GM23338 (cell line): ENCODE measurements around the gene RELN. TPM values are rescaled to one million over a fixed set of nuclear protein-coding genes. Genes with fewer than 3 reads are reported as not detected.

Experiments
- ATAC-seq: fragments of 200-7000 bp; cut with Tn5 transposase; 3 replicates; pipeline ENCODE4 v1.9.1; 2020
- DNase-seq: peaks from one replicate; pipeline ENCODE4 v3.0.0-alpha.2; 2015; ENCODE audit warnings: low spot score
- H2AFZ ChIP-seq: fragments of 200-600 bp; sonication (generic); 2 replicates; pipeline ENCODE4 v1.8.0; 2016; ENCODE audit warnings: antibody characterized with exemption, mild to moderate bottlenecking, moderate library complexity
- H3F3A ChIP-seq: fragments of 200-600 bp; sonication (generic); replicated peaks from 2 replicates; pipeline ENCODE4 v1.8.0; 2017; ENCODE audit warnings: antibody characterized with exemption, mixed run types, low read depth
- H3K27ac ChIP-seq: fragments of 200-600 bp; sonication (generic); 2 replicates; pipeline ENCODE4 v1.6.1; 2016; ENCODE audit warnings: low read depth
- H3K27me3 ChIP-seq: fragments of 200-600 bp; sonication (generic); 2 replicates; pipeline ENCODE4 v1.8.0; 2016; ENCODE audit warnings: mild to moderate bottlenecking, mixed run types, moderate library complexity; ENCODE audit not compliant: insufficient read depth
- H3K36me3 ChIP-seq: fragments of 200-600 bp; sonication (generic); 2 replicates; pipeline ENCODE4 v1.8.0; 2016; ENCODE audit warnings: mild to moderate bottlenecking; ENCODE audit not compliant: insufficient read depth
- H3K4me1 ChIP-seq: fragments of 200-600 bp; sonication (generic); 2 replicates; pipeline ENCODE4 v1.8.0; 2016; ENCODE audit warnings: mild to moderate bottlenecking, moderate library complexity; ENCODE audit not compliant: insufficient read depth
- H3K4me2 ChIP-seq: fragments of 200-600 bp; sonication (generic); 2 replicates; pipeline ENCODE4 v1.7.1; 2017; ENCODE audit warnings: mixed run types
- H3K4me3 ChIP-seq: fragments of 200-600 bp; sonication (generic); 2 replicates; pipeline ENCODE4 v1.6.1; 2016; ENCODE audit warnings: mixed run types
- H3K79me2 ChIP-seq: fragments of 200-600 bp; sonication (generic); replicated peaks from 2 replicates; pipeline ENCODE4 v1.8.0; 2017; ENCODE audit warnings: mild to moderate bottlenecking; ENCODE audit not compliant: insufficient read depth
- H3K9me2 ChIP-seq: fragments of 200-600 bp; sonication (generic); 2 replicates; pipeline ENCODE4 v1.8.0; 2017; ENCODE audit not compliant: insufficient read depth
- H4K20me1 ChIP-seq: fragments of 200-600 bp; sonication (generic); replicated peaks from 2 replicates; pipeline ENCODE4 v1.8.0; 2017; ENCODE audit warnings: mild to moderate bottlenecking; ENCODE audit not compliant: insufficient read depth
- H3K27ac Mint-ChIP-seq: 2 replicates; pipeline ENCODE4 v1.8.0; 2020; ENCODE audit warnings: inconsistent platforms, mild to moderate bottlenecking, moderate library complexity, mixed read lengths
- H3K27me3 Mint-ChIP-seq: 3 replicates; pipeline ENCODE4 v1.8.0; 2022; ENCODE audit warnings: low read depth, mild to moderate bottlenecking, moderate library complexity, mixed read lengths, inconsistent platforms; ENCODE audit not compliant: insufficient read depth, poor library complexity
- H3K36me3 Mint-ChIP-seq: 3 replicates; pipeline ENCODE4 v1.8.0; 2021; ENCODE audit warnings: low read depth, mild to moderate bottlenecking, inconsistent platforms, moderate library complexity, mixed read lengths
- H3K4me1 Mint-ChIP-seq: 3 replicates; pipeline ENCODE4 v1.8.0; 2020; ENCODE audit warnings: mild to moderate bottlenecking, inconsistent platforms, mixed read lengths
- H3K4me3 Mint-ChIP-seq: 3 replicates; pipeline ENCODE4 v1.8.0; 2021; ENCODE audit warnings: moderate library complexity, mild to moderate bottlenecking, inconsistent platforms, mixed read lengths
- H3K9me3 Mint-ChIP-seq: 3 replicates; pipeline ENCODE4 v1.8.0; 2020; ENCODE audit warnings: moderate library complexity, mild to moderate bottlenecking, inconsistent platforms, mixed read lengths
- CREB1 ChIP-seq: fragments of 250-450 bp; sonication (Bioruptor Pico); IDR thresholded peaks from 2 replicates; pipeline ENCODE4 v1.5.0; 2020; ENCODE audit warnings: low read depth, mild to moderate bottlenecking, moderate library complexity
- EZH2 ChIP-seq: fragments of 200-600 bp; sonication (generic); IDR thresholded peaks from one replicate; pipeline ENCODE4 v1.8.0; 2017; ENCODE audit warnings: antibody characterized with exemption, mild to moderate bottlenecking, low read depth; ENCODE audit not compliant: unreplicated experiment
- EZH2phosphoT487 ChIP-seq: fragments of 200-600 bp; sonication (generic); IDR thresholded peaks from one replicate; pipeline ENCODE4 v1.8.1; 2018; ENCODE audit warnings: antibody characterized with exemption; ENCODE audit not compliant: unreplicated experiment
- JUNB ChIP-seq: IDR thresholded peaks from one replicate; pipeline ENCODE4 v1.6.1; 2016; ENCODE audit warnings: antibody characterized with exemption; ENCODE audit not compliant: unreplicated experiment
- NANOG ChIP-seq: IDR thresholded peaks from 2 replicates; pipeline ENCODE4 v1.6.1; 2016; ENCODE audit warnings: antibody characterized with exemption, borderline replicate concordance
- POLR2AphosphoS5 ChIP-seq: IDR thresholded peaks from 2 replicates; pipeline ENCODE4 v1.6.1; 2016; ENCODE audit warnings: antibody characterized with exemption, low read depth
- STAT1 ChIP-seq: IDR thresholded peaks from one replicate; pipeline ENCODE4 v1.6.1; 2016; ENCODE audit warnings: antibody characterized with exemption; ENCODE audit not compliant: unreplicated experiment
- ZNF114 ChIP-seq: fragments of 250-450 bp; sonication (Bioruptor Pico); IDR thresholded peaks from 2 replicates; pipeline ENCODE4 v1.5.0; 2020; ENCODE audit warnings: mild to moderate bottlenecking, moderate library complexity
- ZNF331 ChIP-seq: fragments of 250-450 bp; sonication (Bioruptor Pico); IDR thresholded peaks from 2 replicates; pipeline ENCODE4 v1.5.0; 2020; ENCODE audit warnings: low read depth, mild to moderate bottlenecking, moderate library complexity
- polyA plus RNA-seq: library from polyadenylated mRNA; unstranded; fragments of >200 nt; fragmentation: Nextera tagmentation; extraction: Ambion mirVana; gene quantifications from 2 replicates; pipeline ENCODE4 v1.2.1, GENCODE V29; 2016
- total RNA-seq: library from RNA; depleted of rRNA; stranded (reverse); fragments of >200 nt; shearing (Covaris generic); gene quantifications from 2 replicates; pipeline ENCODE4 v1.2.3, GENCODE V29; 2014
- TF ChIP-seq, protein P1 (sequence below), 2 experiments: fragments of 200-600 bp in 1 of 2; sonication (generic) in 1 of 2; conservative IDR thresholded peaks; 2 replicates each; pipeline versions ENCODE4 v1.5.1 to v1.6.1; 2016 to 2017; ENCODE audit warnings: antibody characterized with exemption in 2 of 2, low read depth in 2 of 2, mild to moderate bottlenecking in 2 of 2, moderate library complexity in 1 of 2
- TF ChIP-seq, protein P2 (sequence below): fragments of 250-450 bp; sonication (Bioruptor Pico); IDR thresholded peaks from 2 replicates; pipeline ENCODE4 v1.5.0; 2020; ENCODE audit warnings: mild to moderate bottlenecking, moderate library complexity
- TF ChIP-seq, protein P3 (sequence below): IDR thresholded peaks from one replicate; pipeline ENCODE4 v1.6.1; 2018; ENCODE audit warnings: antibody characterized with exemption; ENCODE audit not compliant: unreplicated experiment
- TF ChIP-seq, protein P4 (sequence below): IDR thresholded peaks from 2 replicates; pipeline ENCODE4 v1.6.1; 2016; ENCODE audit warnings: antibody characterized with exemption

RELN gene
- total and polyA plus RNA-seq, 2 experiments from 2014 or later = 0.10 to 0.76 TPM

DNA sequence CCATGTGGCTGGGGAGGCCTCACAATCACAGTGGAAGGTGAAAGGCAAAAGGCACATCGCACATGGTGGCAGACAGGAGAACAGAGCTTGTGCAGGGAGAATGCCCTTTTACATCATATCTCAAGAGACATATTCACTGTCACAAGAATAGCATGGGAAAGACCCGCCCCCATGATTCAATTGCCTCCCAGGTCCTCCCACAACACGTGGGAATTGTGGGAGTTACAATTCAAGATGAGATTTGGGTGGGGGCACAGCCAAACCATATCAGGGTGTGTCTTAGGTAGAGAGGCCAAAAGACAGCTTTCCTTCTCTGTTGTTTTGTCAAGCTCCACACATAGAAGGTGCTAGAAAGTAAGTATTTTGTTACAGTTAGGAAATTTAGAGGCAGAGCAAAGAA, 522.6 kb downstream of the RELN start:
- Mint-ChIP-seq H3K27ac (no peak overlapping the region), H3K36me3 (no peaks in the 10 kb centered on the region), H3K4me3 (no peak overlapping the region), H3K4me1 (no peaks in the 10 kb centered on the region), H3K9me3 (no peaks in the 10 kb centered on the region), H3K27me3 (no peaks in the 10 kb centered on the region)
- TF ChIP-seq POLR2AphosphoS5 = no peak
- TF ChIP-seq NANOG = no peak
- TF ChIP-seq ZNF114 = no peak
- no peak for TF ChIP-seq ZNF331
- TF ChIP-seq, protein P1, sequence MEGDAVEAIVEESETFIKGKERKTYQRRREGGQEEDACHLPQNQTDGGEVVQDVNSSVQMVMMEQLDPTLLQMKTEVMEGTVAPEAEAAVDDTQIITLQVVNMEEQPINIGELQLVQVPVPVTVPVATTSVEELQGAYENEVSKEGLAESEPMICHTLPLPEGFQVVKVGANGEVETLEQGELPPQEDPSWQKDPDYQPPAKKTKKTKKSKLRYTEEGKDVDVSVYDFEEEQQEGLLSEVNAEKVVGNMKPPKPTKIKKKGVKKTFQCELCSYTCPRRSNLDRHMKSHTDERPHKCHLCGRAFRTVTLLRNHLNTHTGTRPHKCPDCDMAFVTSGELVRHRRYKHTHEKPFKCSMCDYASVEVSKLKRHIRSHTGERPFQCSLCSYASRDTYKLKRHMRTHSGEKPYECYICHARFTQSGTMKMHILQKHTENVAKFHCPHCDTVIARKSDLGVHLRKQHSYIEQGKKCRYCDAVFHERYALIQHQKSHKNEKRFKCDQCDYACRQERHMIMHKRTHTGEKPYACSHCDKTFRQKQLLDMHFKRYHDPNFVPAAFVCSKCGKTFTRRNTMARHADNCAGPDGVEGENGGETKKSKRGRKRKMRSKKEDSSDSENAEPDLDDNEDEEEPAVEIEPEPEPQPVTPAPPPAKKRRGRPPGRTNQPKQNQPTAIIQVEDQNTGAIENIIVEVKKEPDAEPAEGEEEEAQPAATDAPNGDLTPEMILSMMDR (conservative IDR thresholded peaks at IDR 0.05; ENCODE audit: low read depth in 2 of 2) = no peak
- TF ChIP-seq JUNB = no peak
- TF ChIP-seq, protein P2, sequence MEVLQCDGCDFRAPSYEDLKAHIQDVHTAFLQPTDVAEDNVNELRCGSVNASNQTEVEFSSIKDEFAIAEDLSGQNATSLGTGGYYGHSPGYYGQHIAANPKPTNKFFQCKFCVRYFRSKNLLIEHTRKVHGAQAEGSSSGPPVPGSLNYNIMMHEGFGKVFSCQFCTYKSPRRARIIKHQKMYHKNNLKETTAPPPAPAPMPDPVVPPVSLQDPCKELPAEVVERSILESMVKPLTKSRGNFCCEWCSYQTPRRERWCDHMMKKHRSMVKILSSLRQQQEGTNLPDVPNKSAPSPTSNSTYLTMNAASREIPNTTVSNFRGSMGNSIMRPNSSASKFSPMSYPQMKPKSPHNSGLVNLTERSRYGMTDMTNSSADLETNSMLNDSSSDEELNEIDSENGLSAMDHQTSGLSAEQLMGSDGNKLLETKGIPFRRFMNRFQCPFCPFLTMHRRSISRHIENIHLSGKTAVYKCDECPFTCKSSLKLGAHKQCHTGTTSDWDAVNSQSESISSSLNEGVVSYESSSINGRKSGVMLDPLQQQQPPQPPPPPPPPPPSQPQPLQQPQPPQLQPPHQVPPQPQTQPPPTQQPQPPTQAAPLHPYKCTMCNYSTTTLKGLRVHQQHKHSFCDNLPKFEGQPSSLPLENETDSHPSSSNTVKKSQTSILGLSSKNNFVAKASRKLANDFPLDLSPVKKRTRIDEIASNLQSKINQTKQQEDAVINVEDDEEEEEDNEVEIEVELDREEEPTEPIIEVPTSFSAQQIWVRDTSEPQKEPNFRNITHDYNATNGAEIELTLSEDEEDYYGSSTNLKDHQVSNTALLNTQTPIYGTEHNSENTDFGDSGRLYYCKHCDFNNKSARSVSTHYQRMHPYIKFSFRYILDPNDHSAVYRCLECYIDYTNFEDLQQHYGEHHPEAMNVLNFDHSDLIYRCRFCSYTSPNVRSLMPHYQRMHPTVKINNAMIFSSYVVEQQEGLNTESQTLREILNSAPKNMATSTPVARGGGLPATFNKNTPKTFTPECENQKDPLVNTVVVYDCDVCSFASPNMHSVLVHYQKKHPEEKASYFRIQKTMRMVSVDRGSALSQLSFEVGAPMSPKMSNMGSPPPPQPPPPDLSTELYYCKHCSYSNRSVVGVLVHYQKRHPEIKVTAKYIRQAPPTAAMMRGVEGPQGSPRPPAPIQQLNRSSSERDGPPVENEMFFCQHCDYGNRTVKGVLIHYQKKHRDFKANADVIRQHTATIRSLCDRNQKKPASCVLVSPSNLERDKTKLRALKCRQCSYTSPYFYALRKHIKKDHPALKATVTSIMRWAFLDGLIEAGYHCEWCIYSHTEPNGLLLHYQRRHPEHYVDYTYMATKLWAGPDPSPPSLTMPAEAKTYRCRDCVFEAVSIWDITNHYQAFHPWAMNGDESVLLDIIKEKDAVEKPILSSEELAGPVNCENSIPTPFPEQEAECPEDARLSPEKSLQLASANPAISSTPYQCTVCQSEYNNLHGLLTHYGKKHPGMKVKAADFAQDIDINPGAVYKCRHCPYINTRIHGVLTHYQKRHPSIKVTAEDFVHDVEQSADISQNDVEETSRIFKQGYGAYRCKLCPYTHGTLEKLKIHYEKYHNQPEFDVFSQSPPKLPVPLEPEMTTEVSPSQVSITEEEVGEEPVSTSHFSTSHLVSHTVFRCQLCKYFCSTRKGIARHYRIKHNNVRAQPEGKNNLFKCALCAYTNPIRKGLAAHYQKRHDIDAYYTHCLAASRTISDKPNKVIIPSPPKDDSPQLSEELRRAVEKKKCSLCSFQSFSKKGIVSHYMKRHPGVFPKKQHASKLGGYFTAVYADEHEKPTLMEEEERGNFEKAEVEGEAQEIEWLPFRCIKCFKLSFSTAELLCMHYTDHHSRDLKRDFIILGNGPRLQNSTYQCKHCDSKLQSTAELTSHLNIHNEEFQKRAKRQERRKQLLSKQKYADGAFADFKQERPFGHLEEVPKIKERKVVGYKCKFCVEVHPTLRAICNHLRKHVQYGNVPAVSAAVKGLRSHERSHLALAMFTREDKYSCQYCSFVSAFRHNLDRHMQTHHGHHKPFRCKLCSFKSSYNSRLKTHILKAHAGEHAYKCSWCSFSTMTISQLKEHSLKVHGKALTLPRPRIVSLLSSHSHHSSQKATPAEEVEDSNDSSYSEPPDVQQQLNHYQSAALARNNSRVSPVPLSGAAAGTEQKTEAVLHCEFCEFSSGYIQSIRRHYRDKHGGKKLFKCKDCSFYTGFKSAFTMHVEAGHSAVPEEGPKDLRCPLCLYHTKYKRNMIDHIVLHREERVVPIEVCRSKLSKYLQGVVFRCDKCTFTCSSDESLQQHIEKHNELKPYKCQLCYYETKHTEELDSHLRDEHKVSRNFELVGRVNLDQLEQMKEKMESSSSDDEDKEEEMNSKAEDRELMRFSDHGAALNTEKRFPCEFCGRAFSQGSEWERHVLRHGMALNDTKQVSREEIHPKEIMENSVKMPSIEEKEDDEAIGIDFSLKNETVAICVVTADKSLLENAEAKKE (CRISPR knock-in tag) = no peak
- TF ChIP-seq EZH2phosphoT487 = no peak
- TF ChIP-seq, protein P3, sequence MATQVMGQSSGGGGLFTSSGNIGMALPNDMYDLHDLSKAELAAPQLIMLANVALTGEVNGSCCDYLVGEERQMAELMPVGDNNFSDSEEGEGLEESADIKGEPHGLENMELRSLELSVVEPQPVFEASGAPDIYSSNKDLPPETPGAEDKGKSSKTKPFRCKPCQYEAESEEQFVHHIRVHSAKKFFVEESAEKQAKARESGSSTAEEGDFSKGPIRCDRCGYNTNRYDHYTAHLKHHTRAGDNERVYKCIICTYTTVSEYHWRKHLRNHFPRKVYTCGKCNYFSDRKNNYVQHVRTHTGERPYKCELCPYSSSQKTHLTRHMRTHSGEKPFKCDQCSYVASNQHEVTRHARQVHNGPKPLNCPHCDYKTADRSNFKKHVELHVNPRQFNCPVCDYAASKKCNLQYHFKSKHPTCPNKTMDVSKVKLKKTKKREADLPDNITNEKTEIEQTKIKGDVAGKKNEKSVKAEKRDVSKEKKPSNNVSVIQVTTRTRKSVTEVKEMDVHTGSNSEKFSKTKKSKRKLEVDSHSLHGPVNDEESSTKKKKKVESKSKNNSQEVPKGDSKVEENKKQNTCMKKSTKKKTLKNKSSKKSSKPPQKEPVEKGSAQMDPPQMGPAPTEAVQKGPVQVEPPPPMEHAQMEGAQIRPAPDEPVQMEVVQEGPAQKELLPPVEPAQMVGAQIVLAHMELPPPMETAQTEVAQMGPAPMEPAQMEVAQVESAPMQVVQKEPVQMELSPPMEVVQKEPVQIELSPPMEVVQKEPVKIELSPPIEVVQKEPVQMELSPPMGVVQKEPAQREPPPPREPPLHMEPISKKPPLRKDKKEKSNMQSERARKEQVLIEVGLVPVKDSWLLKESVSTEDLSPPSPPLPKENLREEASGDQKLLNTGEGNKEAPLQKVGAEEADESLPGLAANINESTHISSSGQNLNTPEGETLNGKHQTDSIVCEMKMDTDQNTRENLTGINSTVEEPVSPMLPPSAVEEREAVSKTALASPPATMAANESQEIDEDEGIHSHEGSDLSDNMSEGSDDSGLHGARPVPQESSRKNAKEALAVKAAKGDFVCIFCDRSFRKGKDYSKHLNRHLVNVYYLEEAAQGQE = no peak
- TF ChIP-seq, protein P4, sequence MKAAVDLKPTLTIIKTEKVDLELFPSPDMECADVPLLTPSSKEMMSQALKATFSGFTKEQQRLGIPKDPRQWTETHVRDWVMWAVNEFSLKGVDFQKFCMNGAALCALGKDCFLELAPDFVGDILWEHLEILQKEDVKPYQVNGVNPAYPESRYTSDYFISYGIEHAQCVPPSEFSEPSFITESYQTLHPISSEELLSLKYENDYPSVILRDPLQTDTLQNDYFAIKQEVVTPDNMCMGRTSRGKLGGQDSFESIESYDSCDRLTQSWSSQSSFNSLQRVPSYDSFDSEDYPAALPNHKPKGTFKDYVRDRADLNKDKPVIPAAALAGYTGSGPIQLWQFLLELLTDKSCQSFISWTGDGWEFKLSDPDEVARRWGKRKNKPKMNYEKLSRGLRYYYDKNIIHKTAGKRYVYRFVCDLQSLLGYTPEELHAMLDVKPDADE = no peak
- TF ChIP-seq CREB1 (CRISPR knock-in tag) = no peak
- no peak for TF ChIP-seq EZH2
- no peak for TF ChIP-seq STAT1
- no peaks in the 10 kb centered on the region for H3K9me2 ChIP-seq
- H4K20me1 ChIP-seq = no peaks in the 10 kb centered on the region
- no peak overlapping the region for H3K27ac ChIP-seq
- H3F3A ChIP-seq = no peaks in the 10 kb centered on the region
- no peaks in the 10 kb centered on the region for H3K27me3 ChIP-seq
- no peak overlapping the region for H3K4me3 ChIP-seq
- no peak for DNase-seq
- H3K36me3 ChIP-seq = no peaks in the 10 kb centered on the region
- H3K79me2 ChIP-seq = no peaks in the 10 kb centered on the region
- H3K4me1 ChIP-seq = no peaks in the 10 kb centered on the region
- ATAC-seq = no peak
- no peak overlapping the region for H3K4me2 ChIP-seq
- no peak overlapping the region for H2AFZ ChIP-seq
